Iris pigment epithelial cell (primary cell): ENCODE results near the gene NEURL4.
"Not testable (repeated sequence)": the region's sequence is repeated elsewhere in the genome, so short reads cannot be mapped to it uniquely, and the experiment has no call there.

Experiments
- DNase-seq: peaks from one replicate; pipeline ENCODE4 v3.0.0-alpha.2; 2011; ENCODE audit warnings: low read depth

The NEURL4 gene

DNA sequence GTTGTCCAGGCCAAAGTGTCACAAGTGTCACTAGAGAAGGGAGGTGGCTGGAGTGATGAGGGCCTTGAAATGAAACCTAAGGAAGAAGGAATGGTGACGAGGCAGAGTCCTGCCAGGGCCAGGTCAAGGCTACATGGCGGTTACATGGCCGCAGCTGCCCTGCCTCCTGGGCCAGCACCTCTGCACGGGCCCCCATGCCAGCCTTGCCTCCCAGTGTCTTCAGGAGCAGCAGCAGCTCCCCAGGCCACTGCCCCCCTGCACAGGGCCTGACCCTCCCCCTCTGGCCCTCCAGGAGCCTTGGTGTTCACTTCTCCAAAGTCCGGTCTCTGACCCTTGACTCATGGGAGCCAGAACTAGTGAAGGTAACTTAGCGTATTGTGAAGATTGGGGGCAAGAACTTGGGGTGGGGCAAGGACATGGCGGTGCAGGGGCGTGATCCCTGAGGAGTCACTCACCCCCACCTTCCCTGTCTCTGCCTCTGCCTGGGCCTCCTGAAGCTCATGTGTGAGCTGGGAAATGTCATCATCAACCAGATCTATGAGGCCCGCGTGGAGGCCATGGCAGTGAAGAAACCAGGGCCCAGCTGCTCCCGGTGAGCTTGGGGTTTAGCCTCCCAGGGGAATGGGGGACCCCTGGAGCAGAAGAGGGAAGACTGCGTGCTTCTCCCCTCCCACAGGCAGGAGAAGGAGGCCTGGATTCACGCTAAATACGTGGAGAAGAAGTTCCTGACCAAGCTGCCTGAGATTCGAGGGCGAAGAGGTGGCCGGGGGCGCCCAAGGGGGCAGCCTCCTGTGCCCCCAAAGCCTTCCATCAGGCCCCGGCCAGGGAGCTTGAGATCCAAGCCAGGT, 18.7 kb upstream of the NEURL4 start:
- no peak for DNase-seq

- DNase-seq, result no peak
Observed at GRCh38 chr17:7346761-7347614, 17.9 kb upstream of the NEURL4 start.

- no peak for DNase-seq
Observed at GRCh38 chr17:7343250-7343649, 14.1 kb upstream of the NEURL4 start.

DNA sequence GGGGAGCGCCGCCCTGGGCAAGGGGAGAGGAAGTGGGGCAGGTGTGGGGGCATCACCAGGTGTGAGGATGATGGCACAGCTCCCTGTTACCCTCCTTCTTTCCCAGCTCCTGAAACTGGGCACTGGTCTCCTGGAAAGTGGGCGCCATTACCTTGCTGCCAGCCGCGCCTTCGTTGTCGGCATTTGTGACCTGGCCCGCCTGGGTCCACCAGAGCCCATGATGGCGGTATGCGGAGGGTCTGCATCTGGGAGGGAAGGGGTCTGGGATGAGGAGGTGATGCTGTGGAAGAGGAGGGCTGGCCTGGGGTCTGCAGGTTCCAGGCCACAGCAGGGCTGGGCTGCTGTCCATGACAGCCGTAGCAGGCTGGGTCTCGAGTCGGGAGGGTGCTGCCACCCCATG, 12.7 kb upstream of the NEURL4 start:
- no peak for DNase-seq

- no peak for DNase-seq
Observed at GRCh38 chr17:7340179-7340578, 11.0 kb upstream of the NEURL4 start.

DNA sequence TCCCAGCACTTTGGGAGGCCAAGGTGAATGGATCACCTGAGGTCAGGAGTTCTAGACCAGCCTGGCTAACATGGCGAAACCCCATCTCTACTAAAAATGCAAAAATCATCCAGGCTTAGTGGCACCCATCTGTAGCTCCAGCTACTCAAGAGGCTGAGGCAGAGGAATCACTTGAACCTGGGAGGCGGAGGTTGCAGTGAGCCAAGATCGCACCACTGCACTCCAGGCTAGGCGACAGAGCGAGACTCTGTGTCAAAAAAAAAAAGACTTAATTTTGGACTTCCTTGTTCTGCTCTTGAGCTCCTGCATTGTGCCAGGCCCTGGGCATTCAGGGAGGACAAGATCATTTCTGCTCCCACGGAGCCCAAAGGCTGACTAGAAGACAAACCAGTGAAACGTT, 8.5 kb upstream of the NEURL4 start:
- not testable (repeated sequence) for DNase-seq

DNA sequence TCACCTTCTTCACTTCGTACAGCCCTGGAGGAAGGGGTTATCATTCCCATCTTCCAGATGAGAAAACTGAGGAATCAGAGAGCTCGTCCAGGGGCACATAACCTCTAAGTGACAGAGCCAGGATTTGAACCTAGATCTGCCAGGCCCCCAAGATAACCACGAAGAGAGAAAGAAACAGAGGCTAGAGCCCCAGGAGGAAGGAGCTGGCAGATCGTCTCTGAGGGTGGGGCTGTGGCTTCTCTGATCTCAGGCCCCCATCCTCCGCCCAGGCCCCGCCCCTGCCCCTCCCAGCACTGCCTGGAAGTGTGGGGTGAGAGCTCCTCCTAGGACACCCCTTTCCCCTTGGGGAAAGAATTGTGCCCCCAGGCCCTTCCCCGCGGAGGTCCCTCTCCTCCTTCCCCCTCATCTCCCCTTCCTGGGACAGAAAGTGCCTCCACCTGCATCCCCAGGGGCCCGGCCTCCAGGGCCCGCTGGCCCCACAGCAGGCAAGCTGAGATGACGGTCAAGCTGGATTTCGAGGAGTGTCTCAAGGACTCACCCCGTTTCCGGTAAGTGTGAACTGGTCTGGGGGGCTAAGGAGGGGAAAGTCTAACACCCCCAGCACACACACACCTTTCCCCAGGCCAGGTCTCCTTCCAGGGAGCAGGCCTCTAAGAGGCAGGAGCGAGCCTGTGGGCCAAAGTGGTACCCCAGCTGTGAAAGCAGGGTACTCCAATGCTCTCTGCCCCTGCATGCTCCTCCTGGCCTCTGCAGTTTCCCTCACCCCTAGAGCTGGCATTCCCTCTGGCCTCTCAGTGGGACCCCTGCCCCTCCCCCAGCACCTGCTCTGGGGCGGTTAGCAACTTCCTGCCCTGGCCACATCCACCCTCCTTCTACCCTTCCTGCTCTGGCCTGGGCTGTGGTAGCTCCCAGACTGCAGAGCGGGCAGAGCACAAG, 7.4 kb upstream of the NEURL4 start, which contains the start of gene ACAP1:
Gene ACAP1, plus strand, starts transcription at position 290 of the 936 bp plus-strand sequence. Its CDS starts 206 bp downstream, at position 496.
- no peak for DNase-seq

- DNase-seq, result not testable (repeated sequence)
Observed at GRCh38 chr17:7335765-7336164, 6.6 kb upstream of the NEURL4 start.

DNA sequence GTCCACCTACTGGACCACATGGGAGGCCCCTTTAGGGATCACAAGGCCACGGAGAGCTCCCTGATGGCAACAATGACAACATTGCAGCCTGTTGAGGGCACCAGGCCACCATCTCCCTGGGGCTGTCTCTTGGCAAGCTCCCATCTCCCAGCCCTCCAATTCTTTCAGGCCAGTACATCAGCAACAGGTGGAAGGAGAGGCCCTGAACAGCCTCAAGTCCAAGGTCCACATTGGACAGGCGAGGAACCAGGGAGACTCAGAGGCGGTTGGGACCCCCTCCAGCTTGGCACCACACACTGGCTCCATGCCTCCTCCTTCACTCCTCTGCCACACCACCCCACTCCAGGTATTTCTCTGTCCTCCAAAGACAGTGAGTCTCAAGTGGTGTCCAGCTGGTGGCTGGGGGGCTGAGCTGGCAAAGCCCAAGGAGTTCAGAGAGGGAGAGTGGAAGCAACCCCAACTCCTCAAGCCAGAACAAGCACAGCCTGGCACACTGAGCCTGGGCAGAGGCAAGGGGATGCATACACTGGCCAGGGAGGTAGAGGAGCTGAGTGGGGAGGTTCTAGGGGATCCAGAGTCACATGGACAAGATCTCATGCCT, 5.9 kb upstream of the NEURL4 start:
- no peak for DNase-seq

GRCh38 chr17:7332600-7333069, 3.5 kb upstream of the NEURL4 start:
- DNase-seq, result not testable (repeated sequence)

DNA sequence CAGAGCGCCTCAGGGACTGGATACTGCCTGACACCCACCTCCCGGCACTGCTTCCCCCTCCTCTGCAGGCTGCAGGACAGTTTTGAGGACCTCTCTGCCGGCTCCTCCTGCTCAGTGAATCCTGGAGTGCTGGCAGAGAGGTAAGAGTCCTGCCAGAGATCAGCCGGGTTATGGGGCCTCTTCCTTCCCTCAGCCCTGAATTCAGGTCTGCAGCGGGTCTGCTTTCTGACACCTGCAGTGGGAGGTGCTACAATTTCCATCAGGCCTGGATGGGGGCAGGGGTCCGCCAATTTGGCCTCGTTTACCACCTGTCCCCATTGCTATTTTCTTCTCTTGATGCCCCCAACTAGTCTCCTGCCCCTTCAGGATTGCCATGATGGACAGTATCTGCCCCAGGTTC, 3.0 kb upstream of the NEURL4 start:
- DNase-seq, result no peak

DNA sequence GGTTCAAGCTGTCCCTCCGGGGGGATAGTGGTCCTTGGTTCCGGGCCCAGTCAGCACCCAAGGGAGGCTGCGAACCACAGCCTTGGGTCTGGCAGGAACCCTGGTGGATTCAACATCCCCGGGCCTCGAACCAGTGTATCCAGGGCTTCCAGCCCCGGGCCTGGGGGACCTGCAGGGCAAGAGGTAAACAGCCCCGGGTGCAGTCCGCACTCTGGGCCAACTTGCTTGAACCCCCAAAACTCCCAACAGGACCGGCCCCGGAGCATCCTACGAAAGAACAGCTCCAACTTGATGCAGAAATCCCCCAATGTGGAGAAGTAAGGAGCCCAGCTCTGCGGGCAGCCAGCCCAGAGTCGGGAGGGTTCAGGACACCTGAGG, 1.5 kb upstream of the NEURL4 start:
- no peak for DNase-seq

DNA sequence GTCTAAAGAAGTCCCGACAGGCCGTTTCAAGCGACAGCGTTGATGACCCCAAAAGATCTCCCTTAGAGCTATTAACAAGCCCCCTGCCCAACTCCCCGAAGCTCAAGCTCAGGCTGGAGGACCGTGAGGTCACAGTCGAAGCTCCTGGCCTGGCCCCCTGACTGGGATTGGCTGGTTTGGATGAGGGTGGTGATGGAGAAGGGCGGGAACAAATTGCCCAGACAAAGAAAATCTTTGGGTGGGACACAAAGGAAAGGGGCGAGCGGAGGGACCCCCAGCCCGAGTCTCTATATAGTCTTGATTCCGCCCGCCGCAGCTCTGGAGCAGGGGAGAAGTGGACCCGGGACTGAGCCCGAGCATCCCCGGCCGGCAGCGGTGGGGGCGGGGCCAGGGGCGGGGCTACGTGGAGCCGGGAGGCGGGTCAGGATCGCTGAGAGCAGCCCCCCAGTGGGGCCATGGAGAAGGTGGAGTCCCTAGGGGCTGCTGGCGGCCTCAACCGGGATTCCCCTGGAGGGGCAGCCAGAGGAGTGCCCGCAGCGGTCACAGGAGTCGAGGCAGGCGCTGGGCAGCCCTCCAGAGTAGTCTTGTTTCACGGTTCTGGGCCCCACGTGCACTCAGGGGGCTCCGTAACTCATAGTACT, 982 bp upstream of the NEURL4 start:
- peak; percentile 81 for DNase-seq

DNA sequence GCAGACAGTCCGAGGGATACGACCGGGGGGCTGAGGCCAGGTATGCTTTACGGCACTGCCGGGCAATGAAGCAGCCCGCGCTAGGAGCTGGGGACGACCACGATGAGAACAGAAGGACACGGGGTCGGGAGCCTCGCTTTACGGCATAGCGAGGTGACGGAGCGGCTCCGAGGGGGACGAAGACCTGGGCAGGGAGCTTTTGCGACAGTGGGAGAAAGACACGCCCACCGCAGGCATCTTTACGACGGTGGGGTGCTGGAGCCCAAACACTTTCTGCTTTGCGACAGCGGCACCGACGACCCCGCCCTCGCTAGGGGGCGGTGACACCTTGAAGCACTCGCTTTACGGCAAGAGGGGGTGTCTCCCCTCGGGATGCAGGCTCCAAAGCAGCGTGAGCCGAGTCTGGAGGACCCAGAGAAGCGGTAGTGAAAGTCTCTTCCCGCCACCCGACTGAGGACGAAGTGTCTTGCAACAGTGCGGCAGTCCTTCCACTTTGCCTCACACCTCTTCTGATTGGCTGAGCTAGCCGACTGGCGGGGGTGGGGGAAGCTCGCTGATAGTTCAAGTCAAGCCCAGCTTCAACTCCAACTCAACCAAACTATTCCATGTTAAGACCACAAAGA, 350 bp upstream of the NEURL4 start:
- DNase-seq, result peak; percentile 99

- no peak for DNase-seq
Observed at GRCh38 chr17:7328009-7328408, 1.1 kb downstream of the NEURL4 start.

- DNase-seq, result no peak
Observed at GRCh38 chr17:7327501-7327900, 1.6 kb downstream of the NEURL4 start.

- DNase-seq, result no peak
Observed at GRCh38 chr17:7327056-7327455, 2.1 kb downstream of the NEURL4 start.

DNA sequence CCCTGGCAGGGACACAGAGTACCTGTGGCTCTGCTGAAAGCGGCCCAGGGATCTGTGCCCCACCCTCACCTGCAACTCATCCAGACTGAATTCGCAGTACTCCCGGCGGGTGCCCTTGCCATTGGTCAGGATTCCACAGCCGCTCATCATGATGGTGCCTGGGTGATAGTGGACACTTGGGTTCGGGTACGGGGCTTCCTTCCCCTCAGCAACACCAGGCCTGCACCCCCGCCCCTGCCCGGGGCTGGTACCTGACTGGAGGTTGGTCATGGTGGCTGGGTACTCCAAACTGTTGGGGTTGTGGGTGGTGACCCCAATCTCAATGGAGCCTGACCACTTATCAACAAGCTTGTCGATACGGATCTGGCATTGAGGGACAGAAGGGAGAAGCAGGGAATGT, 2.9 kb downstream of the NEURL4 start:
- no peak for DNase-seq

DNA sequence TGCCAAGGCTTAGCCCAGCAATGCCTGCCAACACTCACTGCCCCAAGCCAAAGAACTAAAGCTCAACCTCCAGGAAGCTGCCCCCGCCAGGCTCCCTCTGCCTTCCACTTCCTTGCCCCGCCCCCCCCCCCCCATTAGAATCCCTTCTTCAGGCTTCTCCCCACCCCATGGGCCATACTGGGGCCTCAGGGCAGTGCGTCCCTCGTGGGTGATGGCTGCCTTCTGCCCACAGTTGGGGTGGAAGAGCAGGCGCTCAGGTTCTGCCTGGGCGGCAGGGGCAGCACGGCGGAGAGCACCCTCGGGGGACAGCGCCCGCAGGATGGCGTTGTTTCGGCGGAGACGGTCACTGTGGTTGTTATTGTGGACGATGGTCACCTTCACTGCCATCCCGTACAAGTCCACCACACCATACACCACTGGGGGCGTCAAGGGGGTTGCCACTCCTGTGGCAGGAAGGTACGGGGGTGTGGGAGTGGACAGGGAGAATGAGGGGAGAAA, 4.1 kb downstream of the NEURL4 start:
- DNase-seq, result no peak

DNA sequence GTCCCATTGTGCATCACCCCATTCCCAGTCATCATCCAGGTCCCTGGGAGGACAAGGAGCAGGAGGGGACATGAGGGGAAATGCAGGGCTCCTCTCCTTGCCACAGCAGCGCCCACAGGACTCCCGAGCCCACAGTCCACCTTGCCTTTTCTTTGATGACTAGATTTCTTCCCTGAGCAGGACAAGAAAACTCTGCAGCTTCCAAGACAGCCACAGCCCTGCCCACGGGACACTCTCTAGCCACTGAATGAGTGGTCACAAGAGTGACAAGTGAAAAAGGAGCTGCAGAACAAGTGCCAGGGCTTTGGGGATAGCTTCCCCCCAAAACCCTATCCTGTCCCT, 4.7 kb downstream of the NEURL4 start:
- no peak for DNase-seq
